Measurements from ENCODE around the gene SMOC2. TPM values are rescaled to one million over a fixed set of nuclear protein-coding genes. Genes with fewer than 3 reads are reported as not detected.

SMOC2 gene
- total RNA-seq, 1 experiment from 2014 or later: 2.1 TPM

GRCh38 chr6:168529214-168529613, 88.2 kb downstream of the SMOC2 start:
- H3K36me3 Mint-ChIP-seq (ENCODE audit: insufficient read depth in 1 of 3, low read depth in 3 of 3): no peaks in the 10 kb centered on the region
- H2BK20ac ChIP-seq (ENCODE audit: low read depth, low read length, poor library complexity, severe bottlenecking): no peak overlapping the region
- no peaks in the 10 kb centered on the region for H3K27me3 ChIP-seq (ENCODE audit: insufficient read depth, low read length)
- H3K27ac Mint-ChIP-seq: no peak overlapping the region
- no peak overlapping the region for H2AFZ ChIP-seq (ENCODE audit: low read length)
- TF ChIP-seq CTCF (conservative IDR thresholded peaks at IDR 0.05): no peak
- no peak for DNase-seq
- H3K56ac ChIP-seq (ENCODE audit: insufficient read length, low read depth, low read length): no peak overlapping the region
- peaks cover 11% of the 10 kb centered on the region for H3K27me3 Mint-ChIP-seq (ENCODE audit: low read depth)
- H3K9me3 ChIP-seq (ENCODE audit: control insufficient read depth, low read depth, low read length): no peaks in the 10 kb centered on the region
- H3K79me1 ChIP-seq (ENCODE audit: insufficient read depth, low read depth, low read length, poor library complexity, severe bottlenecking): no peaks in the 10 kb centered on the region
- no peak overlapping the region for H3K4me2 ChIP-seq (ENCODE audit: insufficient read depth, insufficient read length, low read length)
- no peak overlapping the region for H3K9ac ChIP-seq (ENCODE audit: extremely low read depth, insufficient read length, low read length)
- H2BK5ac ChIP-seq (ENCODE audit: insufficient read length, low read length): no peak overlapping the region
- no peak overlapping the region for H4K91ac ChIP-seq (ENCODE audit: insufficient read length, low read depth, low read length)
- H3K4me3 Mint-ChIP-seq: no peak overlapping the region
- H3K4ac ChIP-seq (ENCODE audit: low read depth, low read length): no peak overlapping the region
- no peak overlapping the region for H2BK15ac ChIP-seq (ENCODE audit: low read depth, low read length)
- H3K4me1 ChIP-seq (ENCODE audit: insufficient read depth, low read length): peaks cover 2% of the 10 kb centered on the region; the same call in 1 of the 2 replicates
- H3K23ac ChIP-seq (ENCODE audit: insufficient read length, low read depth, low read length): no peak overlapping the region
- H2AK5ac ChIP-seq (ENCODE audit: insufficient read length, low read length): no peak overlapping the region
- no peak overlapping the region for H3K18ac ChIP-seq (ENCODE audit: insufficient read length, low read depth, low read length)
- WGBS (ENCODE audit: extremely low coverage, insufficient read length, low lambda C conversion rate): no CpG with 5 or more reads among the region's 18 CpGs
- peaks cover 3% of the 10 kb centered on the region for H4K20me1 ChIP-seq (ENCODE audit: control insufficient read depth, insufficient read depth, insufficient read length)
- no peak overlapping the region for H2BK120ac ChIP-seq (ENCODE audit: low read depth, low read length, poor library complexity, severe bottlenecking)
- H3K79me2 ChIP-seq (ENCODE audit: insufficient read depth, low read length): no peaks in the 10 kb centered on the region
- no peaks in the 10 kb centered on the region for H3K23me2 ChIP-seq (ENCODE audit: insufficient read length, low read depth, low read length, poor library complexity, severe bottlenecking)
- H4K5ac ChIP-seq (ENCODE audit: insufficient read length, low read depth, low read length): no peak overlapping the region
- H4K8ac ChIP-seq (replicated peaks; ENCODE audit: insufficient read length, low read depth, low read length): no peak overlapping the region
- H2BK12ac ChIP-seq (ENCODE audit: insufficient read length, low read depth, low read length): no peak overlapping the region
- H3T11ph ChIP-seq (ENCODE audit: low read length): no peak overlapping the region
- H3K14ac ChIP-seq (ENCODE audit: insufficient read depth, low read length): no peak overlapping the region
- no peaks in the 10 kb centered on the region for H3K9me3 Mint-ChIP-seq
- H3K4me1 Mint-ChIP-seq: peaks cover 15 to 16% of the 10 kb centered on the region in 2 experiments
- no peak overlapping the region for H3K27ac ChIP-seq (ENCODE audit: insufficient read length, low read depth, low read length)
